Measurements from ENCODE around the gene AGPAT4.

- TF ChIP-seq EZH2 (optimal IDR thresholded peaks at IDR 0.05; ENCODE audit: low read depth, low read length), result no peak
- TF ChIP-seq, protein P1, sequence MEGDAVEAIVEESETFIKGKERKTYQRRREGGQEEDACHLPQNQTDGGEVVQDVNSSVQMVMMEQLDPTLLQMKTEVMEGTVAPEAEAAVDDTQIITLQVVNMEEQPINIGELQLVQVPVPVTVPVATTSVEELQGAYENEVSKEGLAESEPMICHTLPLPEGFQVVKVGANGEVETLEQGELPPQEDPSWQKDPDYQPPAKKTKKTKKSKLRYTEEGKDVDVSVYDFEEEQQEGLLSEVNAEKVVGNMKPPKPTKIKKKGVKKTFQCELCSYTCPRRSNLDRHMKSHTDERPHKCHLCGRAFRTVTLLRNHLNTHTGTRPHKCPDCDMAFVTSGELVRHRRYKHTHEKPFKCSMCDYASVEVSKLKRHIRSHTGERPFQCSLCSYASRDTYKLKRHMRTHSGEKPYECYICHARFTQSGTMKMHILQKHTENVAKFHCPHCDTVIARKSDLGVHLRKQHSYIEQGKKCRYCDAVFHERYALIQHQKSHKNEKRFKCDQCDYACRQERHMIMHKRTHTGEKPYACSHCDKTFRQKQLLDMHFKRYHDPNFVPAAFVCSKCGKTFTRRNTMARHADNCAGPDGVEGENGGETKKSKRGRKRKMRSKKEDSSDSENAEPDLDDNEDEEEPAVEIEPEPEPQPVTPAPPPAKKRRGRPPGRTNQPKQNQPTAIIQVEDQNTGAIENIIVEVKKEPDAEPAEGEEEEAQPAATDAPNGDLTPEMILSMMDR (IDR thresholded peaks at IDR 0.05; ENCODE audit: low read length), result no peak
- no peak for TF ChIP-seq EZH2phosphoT487 (IDR thresholded peaks at IDR 0.05; ENCODE audit: low read length)
Observed at GRCh38 chr6:161085246-161085645, 188.6 kb downstream of the AGPAT4 start.
